H1 (cell line): ENCODE data around the gene JAM2. TPM values are rescaled to one million over a fixed set of nuclear protein-coding genes. Genes with fewer than 3 reads are reported as not detected.

Experiments used
- CTCF ChIA-PET: fragments of 300-600 bp; sonication (Branson Sonifier 250); formaldehyde crosslinking; loops from one replicate; lab custom pipeline; 2021; ENCODE audit not compliant: partially characterized antibody; lab: Charles Lee
- POLR2A ChIA-PET: fragments of 300-600 bp; sonication (Branson Sonifier 250); formaldehyde crosslinking; loops from one replicate; lab custom pipeline; 2021; ENCODE audit warnings: inconsistent platforms; ENCODE audit not compliant: partially characterized antibody; lab: Charles Lee
- DNase-seq, 2 experiments: peaks; one replicate each; pipeline versions ENCODE4 v3.0.0 to v3.0.0-alpha.2; 2010 to 2022; ENCODE audit warnings: low spot score in 2 of 2, low read depth in 1 of 2, mixed read lengths in 1 of 2
- FAIRE-seq: peaks from 2 replicates; lab custom pipeline; 2011; peaks lifted over from hg19 to GRCh38; lab: Jason Lieb, UNC
- H2AFZ ChIP-seq: 2 replicates; pipeline ENCODE4 v1.8.1; 2012; ENCODE audit warnings: low read length, inconsistent platforms
- H2AK5ac ChIP-seq: 2 replicates; pipeline ENCODE4 v1.6.1; 2013; ENCODE audit warnings: low read depth, low read length
- H2BK120ac ChIP-seq: replicated peaks from 2 replicates; pipeline ENCODE3; 2013; ENCODE audit warnings: low read depth, low read length, inconsistent platforms
- H2BK12ac ChIP-seq: 2 replicates; pipeline ENCODE4 v1.6.1; 2013; ENCODE audit warnings: low read depth, low read length
- H2BK15ac ChIP-seq: 2 replicates; pipeline ENCODE4 v1.6.1; 2013; ENCODE audit warnings: low read length
- H2BK20ac ChIP-seq: 2 replicates; pipeline ENCODE4 v1.6.1; 2013; ENCODE audit warnings: low read length
- H2BK5ac ChIP-seq: 2 replicates; pipeline ENCODE4 v1.6.1; 2013; ENCODE audit warnings: low read depth, low read length
- H3K14ac ChIP-seq: 2 replicates; pipeline ENCODE4 v1.6.1; 2013; ENCODE audit warnings: inconsistent platforms; ENCODE audit not compliant: insufficient read length
- H3K18ac ChIP-seq: 2 replicates; pipeline ENCODE4 v1.6.1; 2013; ENCODE audit warnings: low read length; ENCODE audit errors: extremely low read depth
- H3K23ac ChIP-seq: 2 replicates; pipeline ENCODE4 v1.6.1; 2013; ENCODE audit warnings: inconsistent platforms; ENCODE audit not compliant: insufficient read length
- H3K23me2 ChIP-seq: 2 replicates; pipeline ENCODE4 v1.6.1; 2013; ENCODE audit warnings: low read depth, low read length
- H3K27ac ChIP-seq: 2 replicates; pipeline ENCODE4 v1.6.1; 2011; ENCODE audit warnings: low read depth, low read length, inconsistent platforms
- H3K27me3 ChIP-seq, 4 experiments: replicated peaks in 1 of 4; 1 replicate in 1 of 4; 2 replicates in 3 of 4; pipeline versions ENCODE4 v1.6.1 to v1.8.1; 2011 to 2013; ENCODE audit warnings: low read length in 3 of 4, mild to moderate bottlenecking in 3 of 4, inconsistent platforms in 2 of 4, mixed read lengths in 2 of 4, moderate library complexity in 1 of 4; ENCODE audit not compliant: control insufficient read depth in 3 of 4, insufficient read depth in 3 of 4; ENCODE audit errors: extremely low read depth in 1 of 4
- H3K36me3 ChIP-seq, 4 experiments: 2 replicates each; pipeline versions ENCODE4 v1.6.1 to v1.8.1; 2011 to 2013; ENCODE audit warnings: mild to moderate bottlenecking in 4 of 4, low read length in 3 of 4, moderate library complexity in 2 of 4, control low read depth in 1 of 4, inconsistent platforms in 1 of 4; ENCODE audit not compliant: insufficient read depth in 4 of 4, control insufficient read depth in 2 of 4
- H3K4ac ChIP-seq: replicated peaks from 2 replicates; pipeline ENCODE3; 2013; ENCODE audit warnings: low read length, low read depth, mixed read lengths, inconsistent platforms; ENCODE audit not compliant: insufficient read length
- H3K4me1 ChIP-seq, 4 experiments: replicated peaks in 1 of 4; 1 replicate in 1 of 4; 2 replicates in 3 of 4; pipeline versions ENCODE4 v1.6.1 to v1.8.1; 2011 to 2013; ENCODE audit warnings: low read length in 3 of 4, inconsistent platforms in 2 of 4, mixed read lengths in 1 of 4; ENCODE audit not compliant: insufficient read depth in 4 of 4, control insufficient read depth in 3 of 4
- H3K4me2 ChIP-seq, 2 experiments: 2 replicates each; pipeline versions ENCODE4 v1.6.1 to v1.8.1; 2011 to 2013; ENCODE audit warnings: low read depth in 2 of 2, low read length in 2 of 2, control low read depth in 1 of 2, inconsistent platforms in 1 of 2, mild to moderate bottlenecking in 1 of 2; ENCODE audit not compliant: insufficient read depth in 1 of 2
- H3K4me3 ChIP-seq, 4 experiments: fragments of 200-600, 300-600 bp in 1 of 4; sonication (generic), shearing (Covaris generic), sonication (Bioruptor Twin) in 1 of 4; 2 replicates each; pipeline versions ENCODE4 v1.5.1 to v1.8.1; 2011 to 2016; ENCODE audit warnings: low read length in 4 of 4, low read depth in 3 of 4, control low read depth in 2 of 4, inconsistent platforms in 2 of 4, mild to moderate bottlenecking in 2 of 4, mixed read lengths in 1 of 4, moderate library complexity in 1 of 4; ENCODE audit not compliant: insufficient read depth in 2 of 4; ENCODE audit errors: extremely low read depth in 1 of 4
- H3K56ac ChIP-seq: replicated peaks from 2 replicates; pipeline ENCODE3; 2013; ENCODE audit warnings: low read depth, mild to moderate bottlenecking, mixed read lengths, low read length, inconsistent platforms; ENCODE audit not compliant: insufficient read length
- H3K79me1 ChIP-seq: 2 replicates; pipeline ENCODE4 v1.6.1; 2013; ENCODE audit warnings: low read depth, low read length, control low read depth
- H3K79me2 ChIP-seq, 2 experiments: 2 replicates each; pipeline versions ENCODE4 v1.6.1 to v1.8.1; 2012 to 2013; ENCODE audit warnings: low read length in 2 of 2, mild to moderate bottlenecking in 2 of 2, inconsistent platforms in 1 of 2; ENCODE audit not compliant: insufficient read depth in 2 of 2, control insufficient read depth in 1 of 2
- H3K9ac ChIP-seq, 4 experiments: replicated peaks in 1 of 4; 1 replicate in 1 of 4; 2 replicates in 3 of 4; pipeline versions ENCODE4 v1.6.1 to v1.8.1; 2011 to 2013; ENCODE audit warnings: low read depth in 3 of 4, low read length in 3 of 4, control low read depth in 2 of 4, mild to moderate bottlenecking in 2 of 4, moderate library complexity in 2 of 4, inconsistent platforms in 1 of 4; ENCODE audit errors: extremely low read depth in 1 of 4
- H3K9me3 ChIP-seq, 2 experiments: 2 replicates each; pipeline versions ENCODE4 v1.6.1 to v1.8.1; 2012 to 2013; ENCODE audit warnings: mild to moderate bottlenecking in 2 of 2, moderate library complexity in 2 of 2, control low read depth in 1 of 2, inconsistent platforms in 1 of 2, low read depth in 1 of 2, low read length in 1 of 2, mixed read lengths in 1 of 2; ENCODE audit not compliant: insufficient read depth in 2 of 2
- H4K20me1 ChIP-seq, 2 experiments: replicated peaks in 1 of 2; 2 replicates each; pipeline versions ENCODE3 to v1.8.1; 2011 to 2013; ENCODE audit warnings: inconsistent platforms in 2 of 2, low read length in 2 of 2, mild to moderate bottlenecking in 1 of 2; ENCODE audit not compliant: insufficient read depth in 2 of 2, control insufficient read depth in 1 of 2
- H4K5ac ChIP-seq: 2 replicates; pipeline ENCODE4 v1.6.1; 2013; ENCODE audit warnings: low read length, low read depth, mixed read lengths, inconsistent platforms; ENCODE audit not compliant: insufficient read length
- H4K8ac ChIP-seq: 2 replicates; pipeline ENCODE4 v1.8.0; 2013; ENCODE audit warnings: mild to moderate bottlenecking, moderate library complexity, low read length, inconsistent platforms; ENCODE audit not compliant: insufficient read depth; ENCODE audit errors: extremely low read depth
- H4K91ac ChIP-seq: replicated peaks from 2 replicates; pipeline ENCODE3; 2013; ENCODE audit warnings: low read length, mixed read lengths, inconsistent platforms; ENCODE audit not compliant: insufficient read length
- ATF2 ChIP-seq: IDR thresholded peaks from 2 replicates; pipeline ENCODE4 v1.6.1; 2012; ENCODE audit warnings: low read length, inconsistent platforms
- KDM4A ChIP-seq: IDR thresholded peaks from one replicate; pipeline ENCODE4 v1.7.1; 2012; ENCODE audit warnings: low read depth, mild to moderate bottlenecking, moderate library complexity, low read length, inconsistent platforms; ENCODE audit not compliant: severe bottlenecking
- POLR2A ChIP-seq, 2 experiments: IDR thresholded peaks; 1 replicate in 1 of 2; 2 replicates in 1 of 2; pipeline ENCODE4 v1.6.1; 2011; ENCODE audit warnings: low read depth in 2 of 2, low read length in 2 of 2, mild to moderate bottlenecking in 2 of 2; ENCODE audit errors: control extremely low read depth in 1 of 2
- WGBS, 2 experiments: shearing (Covaris generic) in 1 of 2; methylation state at CpG; one replicate each; pipeline versions ENCODE4 v1.1.6 to v1.1.7; 2013 to 2015; ENCODE audit warnings: low lambda C conversion rate in 2 of 2, mixed read lengths in 2 of 2, inconsistent platforms in 1 of 2, low coverage in 1 of 2, missing lambda C conversion rate in 1 of 2; ENCODE audit not compliant: insufficient replicate concordance in 2 of 2, insufficient coverage in 1 of 2, insufficient read length in 1 of 2; ENCODE audit errors: extremely low coverage in 1 of 2, missing lambda C conversion rate in 1 of 2; 5-methylcytosine and 5-hydroxymethylcytosine counted together
- polyA plus RNA-seq, 7 experiments: library from polyadenylated mRNA; depleted of rRNA in 3 of 7; stranded (reverse) in 5 of 7; unstranded in 2 of 7; fragments of >200 nt in 5 of 7; fragments of 200-250 nt in 2 of 7; gene quantifications; 1 replicate in 5 of 7; 2 replicates in 1 of 7; 4 replicates in 1 of 7; pipeline versions ENCODE4 v1.2.1 to v1.2.3, GENCODE V29; 2011 to 2013; ENCODE audit warnings: missing spikeins in 2 of 7, mixed read lengths in 2 of 7
- total RNA-seq: library from RNA; stranded (reverse); fragmentation: NEBNext Ultra II Directional; extraction: Animal tissue kit (Norgen Biotek cat#: 25700); gene quantifications from 2 replicates; pipeline ENCODE4 v1.2.1, GENCODE V29; 2021

Gene JAM2
- total and polyA plus RNA-seq, 2 of the 8 experiments (the other 6 are each of a cell fraction or from before 2014, with no cell fraction given) = 4.9 to 9.5 TPM

GRCh38 chr21:25624511-25624910, 14.5 kb upstream of the JAM2 start:
- no peaks in the 10 kb centered on the region for H3K9me3 ChIP-seq
- no peak overlapping the region for H3K4me3 ChIP-seq
- H2BK120ac ChIP-seq = no peak overlapping the region
- FAIRE-seq (no peak), DNase-seq (no peak)
- H2AK5ac ChIP-seq = no peak overlapping the region
- no peaks in the 10 kb centered on the region for H3K79me1 ChIP-seq
- no peak overlapping the region for H3K18ac ChIP-seq
- no peaks in the 10 kb centered on the region for H3K36me3 ChIP-seq
- no peak overlapping the region for H2BK20ac ChIP-seq
- WGBS, 2 experiments = 84% methylated on average over 4 of the region's 4 CpGs; no CpG with 5 or more reads in 1 of the 2 experiments
- no peak overlapping the region for H3K23ac ChIP-seq
- POLR2A ChIA-PET = interaction anchor here (0.7 kb wide), 1 partner anchor 111 kb away, joined by 3 read pairs; no protein-coding TSS in a partner anchor
- no peak overlapping the region for H3K4me2 ChIP-seq
- no peak overlapping the region for H4K91ac ChIP-seq
- H4K8ac ChIP-seq = no peak overlapping the region
- H3K9ac ChIP-seq = no peak overlapping the region
- TF ChIP-seq POLR2A (IDR thresholded peaks at IDR 0.05; ENCODE audit: control extremely low read depth in 1 of 2, low read depth in 2 of 2, low read length in 2 of 2) (no peak), ATF2 (no peak), KDM4A (no peak)
- no peak overlapping the region for H3K4ac ChIP-seq
- H2BK12ac ChIP-seq = no peak overlapping the region
- no peaks in the 10 kb centered on the region for H3K79me2 ChIP-seq
- no peak overlapping the region for H4K5ac ChIP-seq
- CTCF ChIA-PET = no interaction called here
- no peaks in the 10 kb centered on the region for H3K4me1 ChIP-seq
- H2AFZ ChIP-seq = no peak overlapping the region
- no peaks in the 10 kb centered on the region for H4K20me1 ChIP-seq
- no peak overlapping the region for H3K27ac ChIP-seq
- H2BK15ac ChIP-seq = no peak overlapping the region
- H3K56ac ChIP-seq = no peak overlapping the region
- H3K23me2 ChIP-seq = no peaks in the 10 kb centered on the region
- H3K14ac ChIP-seq = no peak overlapping the region
- no peaks in the 10 kb centered on the region for H3K27me3 ChIP-seq
- no peak overlapping the region for H2BK5ac ChIP-seq
